GM18505 (cell line): ENCODE measurements around the gene VTI1B.

Experiments used
- ATAC-seq: cut with Tn5 transposase; IDR thresholded peaks from one replicate; pipeline ENCODE4 v1.9.1; 2021; ENCODE audit not compliant: unreplicated experiment
- POLR2A ChIP-seq: IDR thresholded peaks from 4 replicates; pipeline ENCODE4 v1.6.1; 2011; ENCODE audit warnings: borderline replicate concordance; ENCODE audit not compliant: insufficient read depth, insufficient read length; ENCODE audit errors: extremely low read depth

Gene VTI1B

DNA sequence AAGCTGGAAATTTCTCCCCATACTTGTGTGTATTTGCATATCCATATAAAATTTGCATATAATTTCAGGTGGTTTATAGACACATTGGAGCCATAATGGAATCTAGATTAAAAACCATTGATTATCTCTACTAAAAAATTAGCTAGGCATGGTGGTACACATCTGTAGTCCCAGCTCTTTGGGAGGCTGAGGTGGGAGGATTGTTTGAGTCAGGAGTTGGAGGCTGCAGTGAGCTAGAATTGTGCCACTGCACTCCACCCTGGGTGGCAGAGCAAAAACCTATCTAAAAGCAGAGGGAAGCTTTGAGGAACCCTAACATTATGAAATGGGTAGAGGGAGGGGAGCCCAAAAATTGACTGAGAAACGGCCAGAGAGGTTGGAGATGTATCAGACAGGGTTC, 23.7 kb upstream of the VTI1B start:
- TF ChIP-seq POLR2A, result no peak
- no peak for ATAC-seq

DNA sequence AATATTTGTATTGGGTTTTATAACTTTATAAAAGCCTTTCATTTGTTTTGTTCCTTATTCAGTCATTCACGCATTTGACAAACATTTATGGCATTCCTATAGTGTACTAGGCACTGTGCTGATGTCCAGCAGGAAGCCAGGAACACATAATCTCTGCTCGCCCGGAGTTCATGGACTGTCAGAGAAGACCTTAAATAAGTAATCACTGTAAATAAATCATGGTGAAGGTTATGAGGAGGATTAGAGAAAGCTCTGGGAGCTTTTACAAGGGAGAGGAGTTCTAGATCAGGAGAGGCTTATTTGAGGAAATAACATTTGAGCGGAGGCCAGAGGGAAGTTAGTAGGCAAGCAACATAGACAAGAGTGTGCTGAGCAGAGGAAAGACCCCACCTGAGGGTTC, 22.6 kb upstream of the VTI1B start:
- TF ChIP-seq POLR2A, result no peak
- ATAC-seq, result no peak

DNA sequence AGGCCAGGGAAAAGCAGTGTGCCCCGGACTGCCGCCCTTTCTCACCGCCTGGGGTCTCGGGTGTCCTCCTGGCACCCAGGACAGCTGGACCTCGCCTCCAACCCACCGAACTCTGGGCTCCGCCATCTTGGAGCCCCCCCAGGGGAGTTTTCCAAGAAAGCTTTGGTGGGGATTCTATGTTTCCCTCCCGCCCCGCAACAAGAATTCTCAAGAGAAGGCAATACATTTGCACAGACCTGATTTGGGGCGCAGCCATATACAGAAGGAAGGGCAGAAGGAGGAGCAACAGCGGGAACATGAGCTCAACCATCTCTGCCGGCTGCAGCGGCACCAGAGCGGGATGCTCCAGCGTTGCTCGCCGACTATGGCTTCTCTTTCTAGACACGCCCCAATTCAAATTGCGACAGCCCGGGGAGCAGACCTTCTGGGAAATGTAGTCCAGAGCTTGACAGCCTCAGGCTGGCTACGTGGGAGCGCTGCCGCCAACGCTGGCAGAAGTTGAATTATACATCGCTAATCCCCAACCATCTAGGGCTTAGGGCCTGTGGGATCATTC, 21.0 kb upstream of the VTI1B start, which contains the start of gene RDH11:
RDH11 (minus strand) TSS at position 371 of the 556 bp plus-strand sequence; CDS start at position 310, 61 bp downstream.
- ATAC-seq, result peak; percentile 87
- peak; percentile 95 for TF ChIP-seq POLR2A

DNA sequence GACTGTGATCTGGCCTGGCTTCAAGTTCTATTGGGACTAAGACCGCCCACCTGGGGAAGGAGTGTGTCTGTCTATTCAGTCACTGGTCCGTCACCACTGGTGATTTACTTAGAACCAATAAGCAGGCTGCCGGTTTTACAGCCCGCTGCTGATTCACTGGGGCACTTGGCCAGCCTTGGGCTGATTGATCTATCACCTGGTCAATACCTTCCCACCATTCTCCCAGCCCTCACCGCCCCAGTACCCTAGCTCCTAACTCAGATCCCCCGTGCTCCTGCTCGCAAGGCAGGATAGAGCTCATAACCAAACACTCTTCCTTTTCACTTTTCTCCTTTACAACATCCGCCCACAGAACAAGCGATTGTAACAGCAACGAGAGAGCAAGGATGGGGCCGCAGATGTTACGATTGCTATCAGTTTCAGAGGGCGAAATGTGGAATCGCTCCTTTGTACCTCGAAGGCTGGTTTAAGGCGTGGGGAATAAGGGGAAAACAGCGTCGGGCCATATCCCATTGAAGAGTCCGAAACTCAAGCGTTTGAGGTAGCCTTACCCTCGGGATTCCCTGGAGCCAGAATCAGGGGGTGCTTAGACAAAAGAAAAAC, 20.5 kb upstream of the VTI1B start:
- peak; percentile 73 for ATAC-seq
- TF ChIP-seq POLR2A, result peak; percentile 75

DNA sequence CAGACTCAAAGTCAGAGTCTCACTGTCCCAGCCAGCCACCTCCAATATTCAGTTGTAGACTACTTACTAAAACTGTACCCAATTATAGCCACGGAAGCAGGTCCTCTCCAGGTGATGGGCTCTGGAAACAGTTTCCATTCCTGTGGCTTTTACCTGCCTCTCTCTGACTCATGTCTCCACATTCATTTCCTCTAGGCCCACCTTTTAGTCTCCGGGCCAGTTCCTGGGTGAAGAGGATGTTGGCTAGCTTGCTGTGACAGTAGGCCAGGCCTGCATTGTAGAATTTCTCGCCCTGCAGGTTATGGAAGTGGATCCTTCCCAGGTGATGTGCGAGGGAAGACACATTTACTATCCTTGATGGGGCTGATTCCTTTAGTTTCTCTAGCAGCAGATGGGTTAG, 15.6 kb upstream of the VTI1B start:
- ATAC-seq, result no peak

DNA sequence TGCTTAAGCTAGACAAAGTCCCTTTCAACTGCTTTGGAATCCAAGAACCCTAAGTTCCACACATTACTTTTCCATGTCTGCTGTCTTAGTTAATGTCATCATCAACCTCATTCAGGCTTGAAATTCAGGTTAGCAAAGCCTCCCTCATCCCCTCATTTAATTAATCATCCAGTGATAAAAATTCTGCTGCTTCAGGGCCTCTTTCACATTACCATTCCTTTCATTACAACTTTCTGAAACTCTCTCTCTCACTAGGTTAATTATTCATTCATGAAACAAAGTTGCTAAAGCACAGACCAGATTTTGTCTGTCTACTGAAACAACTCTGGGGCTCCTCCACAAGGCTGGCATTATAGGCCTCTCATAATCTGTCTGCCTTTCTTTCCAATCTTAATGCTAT, 9.4 kb upstream of the VTI1B start:
- ATAC-seq, result no peak
- no peak for TF ChIP-seq POLR2A

More for the DNA sequence above, 15.6 kb upstream of the VTI1B start:
- TF ChIP-seq POLR2A, result no peak

DNA sequence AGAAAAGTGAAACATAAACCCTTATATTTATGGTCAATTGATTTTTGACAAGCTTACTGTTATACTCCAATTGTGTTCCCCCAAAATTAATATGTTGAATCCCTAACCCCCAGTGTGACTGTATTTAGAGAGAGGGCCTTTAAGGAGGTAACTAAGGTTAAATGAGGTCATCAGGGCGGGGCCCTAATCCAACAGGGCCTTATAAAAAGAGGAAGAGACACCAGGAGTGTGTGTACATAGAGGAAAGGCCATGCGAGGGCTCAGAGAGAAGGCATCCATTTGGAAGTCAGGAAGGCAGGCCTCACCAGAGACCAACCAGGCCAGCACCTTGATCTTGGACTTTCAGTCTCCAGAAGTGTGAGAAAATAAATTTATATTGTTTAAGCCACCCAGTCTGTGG, 6.5 kb upstream of the VTI1B start:
- ATAC-seq, result no peak
- TF ChIP-seq POLR2A, result no peak

DNA sequence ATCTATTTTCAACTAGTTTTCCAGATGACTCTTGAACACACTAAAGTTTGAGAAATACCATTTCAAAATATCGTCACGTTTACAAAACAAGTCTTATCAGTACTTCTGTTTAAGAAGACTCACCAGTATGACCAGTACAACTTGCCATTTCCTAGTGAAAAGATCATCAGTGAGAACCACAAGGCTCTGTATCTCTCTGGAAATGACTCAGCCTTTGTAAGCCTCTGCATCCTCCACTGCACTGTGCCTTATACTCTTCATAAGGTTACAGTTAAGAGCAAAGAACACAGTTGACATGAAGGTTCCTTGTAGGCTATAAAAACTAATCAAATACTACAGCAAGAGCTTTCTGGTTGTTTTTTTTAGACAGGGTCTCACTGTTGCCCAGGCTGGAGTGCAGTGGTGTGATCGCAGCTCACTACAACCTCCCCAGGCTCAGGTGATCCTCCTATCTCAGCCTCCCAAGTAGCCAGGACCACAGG, 5.7 kb upstream of the VTI1B start:
- peak; percentile 91 for ATAC-seq
- TF ChIP-seq POLR2A, result no peak

DNA sequence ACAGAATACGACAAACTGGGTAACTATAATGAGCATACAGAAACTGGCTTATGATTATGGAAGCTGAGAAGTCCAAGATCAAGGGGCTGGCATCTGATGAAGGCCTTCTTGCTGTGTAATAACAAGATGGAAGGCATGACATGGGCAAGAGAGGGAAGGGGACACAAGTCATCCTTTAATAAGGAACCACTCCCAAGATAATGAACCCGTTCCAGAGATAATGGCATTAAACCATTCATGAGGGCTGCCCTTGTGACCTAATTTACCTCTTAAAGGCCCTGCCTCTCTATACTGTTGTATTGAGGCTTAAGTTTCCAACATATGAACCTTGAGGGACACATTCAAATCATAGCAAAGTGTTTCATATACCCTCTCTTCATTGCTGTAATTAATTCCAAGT, 4.6 kb upstream of the VTI1B start:
- no peak for ATAC-seq

DNA sequence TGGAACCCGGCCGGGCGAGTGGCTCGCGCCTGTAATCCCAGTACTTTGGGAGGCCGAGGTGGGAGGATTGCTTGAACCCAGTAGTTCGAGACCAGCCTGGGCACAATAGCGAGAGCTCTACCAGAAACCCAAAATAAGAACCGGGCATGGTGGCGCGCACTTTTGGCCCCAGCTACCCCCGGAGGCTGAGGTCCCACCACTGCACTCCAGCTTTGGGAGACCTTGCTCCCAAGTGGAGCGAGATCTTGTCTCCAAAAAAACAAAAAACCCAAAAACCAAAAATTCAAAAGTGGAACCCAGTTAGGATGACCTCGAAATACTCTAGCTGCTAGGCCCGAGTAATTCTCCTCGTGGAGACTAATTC, 769 bp upstream of the VTI1B start:
- no peak for TF ChIP-seq POLR2A
- no peak for ATAC-seq

More for the DNA sequence above, 4.6 kb upstream of the VTI1B start:
- no peak for TF ChIP-seq POLR2A

DNA sequence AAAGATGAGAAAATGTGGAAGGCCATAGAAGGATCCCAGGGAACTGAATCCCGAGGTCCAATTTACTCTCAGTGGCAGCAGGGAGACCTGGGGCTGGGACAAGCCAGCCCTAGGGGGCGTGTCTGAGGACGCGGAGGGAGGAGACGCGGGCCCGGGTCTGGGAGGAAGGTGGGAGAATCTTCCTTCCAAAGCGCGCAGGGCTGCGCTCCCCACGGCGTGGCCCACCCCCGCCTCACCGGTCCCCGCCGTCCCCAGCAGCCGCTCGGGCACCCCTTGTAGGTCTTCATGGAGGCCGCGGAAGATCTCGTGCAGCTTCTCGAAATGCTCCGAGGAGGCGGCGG, 323 bp downstream of the VTI1B start:
- no peak for TF ChIP-seq POLR2A
- peak; percentile 48 for ATAC-seq

DNA sequence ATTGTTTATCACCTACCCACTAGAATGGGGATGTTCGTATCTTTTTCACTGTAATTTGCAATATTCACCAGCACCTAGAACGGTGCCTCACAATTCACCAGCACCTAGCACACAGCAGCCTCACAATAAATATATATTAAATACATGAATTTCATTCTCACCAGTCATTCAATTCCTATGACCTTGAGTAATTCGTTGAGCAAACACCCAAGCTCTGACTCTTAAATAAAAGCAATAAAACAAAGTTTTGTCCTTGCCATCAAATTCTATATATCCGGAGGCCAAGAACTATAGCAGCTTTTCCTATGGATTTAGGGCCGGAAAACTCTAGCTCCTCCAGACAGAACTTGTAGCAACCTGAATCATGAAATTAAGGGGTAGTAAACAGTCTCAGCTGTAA, 981 bp downstream of the VTI1B start:
- no peak for TF ChIP-seq POLR2A
- ATAC-seq, result no peak

DNA sequence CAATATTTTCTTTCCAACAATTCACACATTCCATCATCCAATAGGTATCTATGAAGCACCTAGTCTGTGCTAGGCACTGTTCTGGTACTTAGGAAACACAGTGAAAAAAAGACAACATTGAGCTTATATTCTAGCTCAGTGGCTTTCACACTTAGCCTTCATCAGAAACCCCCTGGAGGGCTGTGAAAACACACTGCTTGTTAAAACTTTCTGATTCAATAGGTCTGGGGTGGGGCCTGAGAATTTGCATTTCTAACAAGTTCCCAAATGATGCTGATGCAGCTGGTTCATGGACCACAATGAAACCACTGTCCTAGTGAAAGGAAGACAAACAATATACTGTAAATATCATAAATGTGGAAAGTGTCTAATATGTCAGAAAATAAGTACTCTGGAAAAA, 5.9 kb downstream of the VTI1B start:
- no peak for TF ChIP-seq POLR2A
- ATAC-seq, result no peak

DNA sequence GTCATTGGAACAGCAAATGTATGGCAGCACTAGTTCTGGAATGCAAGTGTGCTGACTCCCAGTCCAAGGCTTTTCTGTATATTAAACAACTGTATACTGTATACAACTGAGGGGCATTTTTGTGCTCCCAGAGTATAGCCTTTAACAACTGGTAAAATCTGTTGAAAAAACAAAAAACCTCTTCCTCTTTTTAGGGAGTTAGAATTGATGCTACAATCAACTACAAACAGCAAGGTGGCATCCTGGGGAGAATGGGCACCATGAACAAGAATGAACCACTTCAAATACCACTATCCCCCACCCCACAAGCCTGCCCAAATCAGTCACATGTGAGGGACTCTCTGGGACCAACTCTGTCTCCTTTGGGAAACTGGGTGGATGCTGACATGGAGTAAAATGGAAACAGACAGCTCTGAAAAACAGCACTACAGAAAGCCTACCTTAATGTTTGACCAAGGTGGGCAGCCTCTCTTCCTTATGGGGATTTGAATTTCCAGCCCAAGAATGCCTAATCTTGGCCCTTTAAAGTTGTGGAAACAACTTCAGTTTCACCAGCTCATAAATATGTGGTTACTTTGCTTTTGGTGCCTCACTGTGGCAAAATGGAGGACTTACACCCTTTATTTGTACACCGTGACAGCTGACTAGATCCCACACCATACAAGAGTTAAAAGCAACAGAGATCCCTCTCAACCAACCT, 7.5 kb downstream of the VTI1B start:
- no peak for ATAC-seq
- no peak for TF ChIP-seq POLR2A
